BLaER1 treated with 17β-estradiol and CSF1 and Interleukin-3, amounts not matched to agents 10 nM and 100 nM (cell line): ENCODE data around the gene AGAP1.

Experiments
- H3K27ac ChIP-seq, 11 experiments: shearing (Covaris generic); formaldehyde crosslinking; 2 replicates each; pipeline ENCODE4 v1.8.1; 2022
- H3K27me3 ChIP-seq, 11 experiments: shearing (Covaris generic); formaldehyde crosslinking; 2 replicates each; pipeline ENCODE4 v1.8.1; 2022
- H3K36me3 ChIP-seq, 11 experiments: shearing (Covaris generic); formaldehyde crosslinking; 2 replicates each; pipeline ENCODE4 v1.8.1; 2022
- H3K4me1 ChIP-seq, 10 experiments: shearing (Covaris generic); formaldehyde crosslinking; 2 replicates each; pipeline ENCODE4 v1.8.1; 2022
- H3K4me2 ChIP-seq, 11 experiments: shearing (Covaris generic); formaldehyde crosslinking; 2 replicates each; pipeline ENCODE4 v1.8.1; 2022
- H3K4me3 ChIP-seq, 10 experiments: shearing (Covaris generic); formaldehyde crosslinking; 2 replicates each; pipeline ENCODE4 v1.8.1; 2022
- H3K9ac ChIP-seq, 11 experiments: shearing (Covaris generic); formaldehyde crosslinking; 2 replicates each; pipeline ENCODE4 v1.8.1; 2022
- H3K9me3 ChIP-seq, 11 experiments: shearing (Covaris generic); formaldehyde crosslinking; replicated peaks in 1 of 11; 2 replicates each; pipeline ENCODE4 v1.8.1; 2022
- H4K20me1 ChIP-seq, 11 experiments: shearing (Covaris generic); formaldehyde crosslinking; 2 replicates each; pipeline ENCODE4 v1.8.1; 2022
- Cebpa-rat ChIP-seq, 11 experiments: shearing (Covaris generic); IDR thresholded peaks; 2 replicates each; pipeline ENCODE4 v1.8.1; 2022

Gene AGAP1

GRCh38 chr2:235608200-235608887 lies 114.5 kb downstream of the AGAP1 start:
- no peak for TF ChIP-seq Cebpa-rat (IDR thresholded peaks at IDR 0.05)
- no peak overlapping the region for H3K4me2 ChIP-seq

GRCh38 chr2:235609321-235609720 lies 115.5 kb downstream of the AGAP1 start:
- Histone ChIP-seq H3K36me3 (no peaks in the 10 kb centered on the region), H3K9me3 (peaks cover 0 to under 1% (median under 1%) of the 10 kb centered on the region in 11 experiments; a peak in 8 of 22 replicates), H3K9ac (no peak overlapping the region), H4K20me1 (peaks cover 18 to 68% (median 36%) of the 10 kb centered on the region in 11 experiments; a peak in 17 of 22 replicates), H3K4me2 (no peak overlapping the region), H3K27me3 (no peaks in the 10 kb centered on the region), H3K4me3 (no peak overlapping the region), H3K4me1 (peaks cover 7 to 45% (median 36%) of the 10 kb centered on the region in 10 experiments), H3K27ac (no peak overlapping the region)
- TF ChIP-seq Cebpa-rat (IDR thresholded peaks at IDR 0.05), result no peak

More at GRCh38 chr2:235608200-235608887, 114.5 kb downstream of the AGAP1 start:
- H3K9me3 ChIP-seq, result peaks cover 4 to 10% (median 10%) of the 10 kb centered on the region in 11 experiments
- no peak overlapping the region for H3K4me3 ChIP-seq
- peaks cover 0 to 5% (median 0%) of the 10 kb centered on the region in 11 experiments; a peak in 3 of 22 replicates for H3K36me3 ChIP-seq
- H3K27me3 ChIP-seq, result no peaks in the 10 kb centered on the region
- no peak overlapping the region for H3K9ac ChIP-seq
- H4K20me1 ChIP-seq, result peaks cover 12 to 60% (median 31%) of the 10 kb centered on the region in 11 experiments; a peak in 17 of 22 replicates
- peaks cover 0 to 36% (median 26%) of the 10 kb centered on the region in 10 experiments; a peak in 16 of 20 replicates for H3K4me1 ChIP-seq
- no peak overlapping the region for H3K27ac ChIP-seq

DNA sequence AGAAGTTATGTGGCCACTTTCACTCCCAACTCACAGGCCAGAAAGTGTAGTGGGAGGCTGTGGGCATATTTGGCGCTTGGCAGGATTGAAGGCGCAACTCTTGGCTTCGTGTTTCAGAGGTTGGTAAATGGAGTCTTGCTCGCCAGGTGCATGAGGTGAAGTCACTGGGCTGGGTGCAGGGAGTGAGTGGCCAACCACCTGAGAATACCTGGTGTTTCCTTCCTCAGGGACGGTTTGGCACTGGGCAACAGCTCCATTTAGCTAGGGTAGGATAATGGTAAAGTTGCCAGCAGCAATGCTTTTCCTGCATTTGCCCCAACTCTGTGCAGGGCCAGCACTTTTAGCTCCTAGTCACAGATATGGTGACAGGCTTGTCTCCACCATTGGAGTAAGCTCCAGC lies 115.9 kb downstream of the AGAP1 start:
- Histone ChIP-seq H3K27me3 (no peaks in the 10 kb centered on the region), H3K36me3 (no peaks in the 10 kb centered on the region), H4K20me1 (peaks cover 20 to 69% (median 37%) of the 10 kb centered on the region in 11 experiments; a peak in 19 of 22 replicates), H3K4me3 (no peak overlapping the region), H3K4me1 (peaks cover 11 to 50% (median 40%) of the 10 kb centered on the region in 10 experiments), H3K4me2 (no peak overlapping the region), H3K9me3 (no peaks in the 10 kb centered on the region), H3K27ac (no peak overlapping the region), H3K9ac (no peak overlapping the region)
- TF ChIP-seq Cebpa-rat (IDR thresholded peaks at IDR 0.05), result no peak

DNA sequence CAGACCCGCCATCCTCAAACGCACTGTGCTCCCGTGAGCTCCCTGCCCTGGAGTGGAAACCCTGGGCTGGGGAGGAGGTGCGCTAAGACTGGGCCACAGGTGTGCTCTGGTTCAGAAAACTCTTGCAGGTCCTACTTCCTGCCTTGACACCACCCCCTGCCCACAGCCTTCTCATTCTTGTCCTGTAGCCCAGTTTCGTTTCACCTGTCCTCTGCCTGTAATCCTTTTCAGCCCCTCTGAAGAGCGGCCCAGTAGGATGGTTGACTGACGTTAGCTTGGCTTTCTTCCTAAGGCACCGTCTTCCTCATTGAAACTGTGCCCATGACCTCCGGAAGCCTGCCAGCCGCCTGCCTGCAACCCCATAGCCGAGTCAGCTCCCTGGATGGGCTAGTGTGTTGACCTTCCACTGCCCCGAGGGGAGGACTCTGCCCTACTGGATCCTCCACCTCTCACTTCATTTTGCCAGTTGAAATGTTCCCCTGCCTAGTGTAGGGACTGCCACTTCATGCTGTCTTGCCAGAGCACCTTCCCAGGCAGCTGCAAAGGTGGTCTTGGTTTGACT lies 116.9 kb downstream of the AGAP1 start:
- no peak overlapping the region for H3K9ac ChIP-seq
- H4K20me1 ChIP-seq, result peaks cover 24 to 76% (median 41%) of the 10 kb centered on the region in 11 experiments; a peak in 18 of 22 replicates
- H3K27ac ChIP-seq, result no peak overlapping the region

DNA sequence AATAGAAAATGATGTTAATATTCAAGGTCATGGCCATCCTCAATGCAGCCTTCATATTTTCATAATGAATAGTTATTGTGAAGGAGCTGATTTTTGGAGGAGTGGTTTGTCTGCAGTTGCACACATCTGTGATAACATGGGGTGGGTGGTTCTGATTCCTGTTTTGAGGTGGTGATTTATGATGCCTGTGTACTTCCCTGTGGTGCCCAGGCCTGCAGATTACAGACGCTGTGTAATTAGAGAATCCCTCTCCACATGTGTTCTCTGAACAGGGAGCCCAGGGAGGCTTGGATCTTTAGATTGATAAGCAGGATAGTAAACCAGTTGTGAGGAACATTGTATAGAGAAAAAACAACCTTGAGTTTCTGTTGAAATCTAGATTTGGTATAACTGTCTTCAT lies 117.5 kb downstream of the AGAP1 start:
- H3K9me3 ChIP-seq, result no peaks in the 10 kb centered on the region
- H3K4me2 ChIP-seq, result peak overlapping the region in 9 of 11 experiments; percentile 8 to 57 (median 44); a peak in 17 of 22 replicates
- no peak overlapping the region for H3K27ac ChIP-seq
- H3K36me3 ChIP-seq, result no peaks in the 10 kb centered on the region
- no peaks in the 10 kb centered on the region for H3K27me3 ChIP-seq
- H3K4me3 ChIP-seq, result no peak overlapping the region
- no peak for TF ChIP-seq Cebpa-rat (IDR thresholded peaks at IDR 0.05)
- H4K20me1 ChIP-seq, result peaks cover 24 to 72% (median 40%) of the 10 kb centered on the region in 11 experiments; a peak in 18 of 22 replicates
- no peak overlapping the region for H3K9ac ChIP-seq
- H3K4me1 ChIP-seq, result peaks cover 27 to 60% (median 53%) of the 10 kb centered on the region in 10 experiments

More for the DNA sequence above, 116.9 kb downstream of the AGAP1 start:
- Histone ChIP-seq H3K9me3 (no peaks in the 10 kb centered on the region), H3K27me3 (no peaks in the 10 kb centered on the region), H3K36me3 (no peaks in the 10 kb centered on the region), H3K4me1 (peaks cover 21 to 57% (median 48%) of the 10 kb centered on the region in 10 experiments), H3K4me3 (no peak overlapping the region), H3K4me2 (peak overlapping the region in 8 of 11 experiments; percentile 31 to 57 (median 46); a peak in 14 of 22 replicates)
- TF ChIP-seq Cebpa-rat (IDR thresholded peaks at IDR 0.05), result no peak

- Histone ChIP-seq H3K4me2 (peak overlapping the region in 9 of 11 experiments; percentile 8 to 57 (median 44); a peak in 15 of 22 replicates), H3K9me3 (no peaks in the 10 kb centered on the region), H3K27me3 (no peaks in the 10 kb centered on the region), H3K27ac (no peak overlapping the region), H3K36me3 (no peaks in the 10 kb centered on the region), H3K4me3 (no peak overlapping the region), H3K4me1 (peaks cover 31 to 64% (median 58%) of the 10 kb centered on the region in 10 experiments), H3K9ac (no peak overlapping the region), H4K20me1 (peaks cover 24 to 67% (median 40%) of the 10 kb centered on the region in 11 experiments; a peak in 18 of 22 replicates)
- no peak for TF ChIP-seq Cebpa-rat (IDR thresholded peaks at IDR 0.05)
Observed at GRCh38 chr2:235611756-235612155, 117.9 kb downstream of the AGAP1 start.

- H3K36me3 ChIP-seq, result no peaks in the 10 kb centered on the region
- H3K9me3 ChIP-seq, result no peaks in the 10 kb centered on the region
- peak overlapping the region in 8 of 11 experiments; percentile 31 to 57 (median 46); a peak in 12 of 22 replicates for H3K4me2 ChIP-seq
- no peak overlapping the region for H3K9ac ChIP-seq
- H3K4me1 ChIP-seq, result peaks cover 34 to 70% (median 64%) of the 10 kb centered on the region in 10 experiments
- H3K27ac ChIP-seq, result no peak overlapping the region
- H3K4me3 ChIP-seq, result no peak overlapping the region
- peaks cover 24 to 63% (median 40%) of the 10 kb centered on the region in 11 experiments; a peak in 18 of 22 replicates for H4K20me1 ChIP-seq
- TF ChIP-seq Cebpa-rat (IDR thresholded peaks at IDR 0.05), result no peak
- H3K27me3 ChIP-seq, result no peaks in the 10 kb centered on the region
Observed at GRCh38 chr2:235612181-235612950, 118.5 kb downstream of the AGAP1 start.

DNA sequence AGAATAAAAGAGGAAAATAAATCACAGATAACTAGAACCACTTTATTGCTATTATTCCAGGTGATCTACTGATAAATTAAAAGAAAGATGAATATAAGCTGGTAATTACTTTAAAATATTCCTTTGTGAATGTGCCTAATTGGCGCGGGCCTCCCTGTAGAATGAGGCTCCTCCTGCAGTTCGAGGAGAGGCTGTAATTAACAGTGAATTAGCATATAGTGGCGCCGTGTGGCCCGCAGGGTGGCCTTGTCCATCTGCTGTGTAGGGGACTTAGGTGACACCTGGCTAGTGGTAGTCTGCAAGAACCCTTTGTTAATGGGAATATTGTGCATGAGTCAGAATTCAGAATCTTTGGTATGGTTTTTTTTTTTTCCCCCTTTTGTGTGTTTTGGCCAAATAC lies 119.8 kb downstream of the AGAP1 start:
- Histone ChIP-seq H3K9me3 (no peaks in the 10 kb centered on the region), H3K36me3 (no peaks in the 10 kb centered on the region), H3K27me3 (no peaks in the 10 kb centered on the region), H3K27ac (peak overlapping the region in 2 of 11 experiments; percentile 58 to 60; a peak in 4 of 22 replicates), H3K4me2 (peak overlapping the region; percentile 76 to 94 (median 87); a peak in 21 of 22 replicates), H3K9ac (peak overlapping the region in 2 of 11 experiments; percentile 57 to 63; a peak in 2 of 22 replicates), H4K20me1 (peaks cover 24 to 62% (median 40%) of the 10 kb centered on the region in 11 experiments; a peak in 18 of 22 replicates), H3K4me3 (no peak overlapping the region), H3K4me1 (peaks cover 34 to 77% (median 70%) of the 10 kb centered on the region in 10 experiments)
- TF ChIP-seq Cebpa-rat (IDR thresholded peaks at IDR 0.05), result no peak
